ENCODE measurements around the gene FAM50B. TPM values are rescaled to one million over a fixed set of nuclear protein-coding genes. Genes with fewer than 3 reads are reported as not detected.

FAM50B gene
- total RNA-seq, 1 experiment from 2014 or later, result 3.3 TPM

DNA sequence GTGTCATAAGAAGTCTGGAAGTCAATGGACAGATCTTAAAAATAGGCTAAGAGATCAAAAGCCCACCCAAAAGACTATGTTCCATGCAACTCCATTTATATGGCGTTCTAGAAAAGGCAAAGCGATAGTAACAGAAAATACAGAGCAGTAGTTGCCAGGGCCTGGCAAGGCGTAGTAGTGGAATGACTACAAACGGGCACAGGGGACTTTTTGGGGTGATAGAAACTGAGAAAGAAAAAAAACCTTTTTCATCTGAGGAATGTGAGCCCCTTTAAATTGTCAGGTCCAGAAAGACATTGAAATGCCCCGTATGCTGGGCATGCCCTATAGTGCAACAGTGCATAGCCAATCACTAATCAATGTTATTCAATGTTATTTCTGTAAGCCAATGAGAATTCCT lies 47.2 kb upstream of the FAM50B start:
- H3K27ac ChIP-seq (ENCODE audit: insufficient read length, low read depth, low read length), result no peak overlapping the region
- no peak overlapping the region for H2AK5ac ChIP-seq (ENCODE audit: insufficient read length, low read length)
- H3K27ac Mint-ChIP-seq, result no peak overlapping the region

More for the DNA sequence above, 47.2 kb upstream of the FAM50B start:
- H2BK120ac ChIP-seq (ENCODE audit: low read depth, low read length, poor library complexity, severe bottlenecking), result no peak overlapping the region
- no CpG with 5 or more reads among the region's 5 CpGs for WGBS (ENCODE audit: extremely low coverage, insufficient read length, low lambda C conversion rate)
- TF ChIP-seq, protein P1, sequence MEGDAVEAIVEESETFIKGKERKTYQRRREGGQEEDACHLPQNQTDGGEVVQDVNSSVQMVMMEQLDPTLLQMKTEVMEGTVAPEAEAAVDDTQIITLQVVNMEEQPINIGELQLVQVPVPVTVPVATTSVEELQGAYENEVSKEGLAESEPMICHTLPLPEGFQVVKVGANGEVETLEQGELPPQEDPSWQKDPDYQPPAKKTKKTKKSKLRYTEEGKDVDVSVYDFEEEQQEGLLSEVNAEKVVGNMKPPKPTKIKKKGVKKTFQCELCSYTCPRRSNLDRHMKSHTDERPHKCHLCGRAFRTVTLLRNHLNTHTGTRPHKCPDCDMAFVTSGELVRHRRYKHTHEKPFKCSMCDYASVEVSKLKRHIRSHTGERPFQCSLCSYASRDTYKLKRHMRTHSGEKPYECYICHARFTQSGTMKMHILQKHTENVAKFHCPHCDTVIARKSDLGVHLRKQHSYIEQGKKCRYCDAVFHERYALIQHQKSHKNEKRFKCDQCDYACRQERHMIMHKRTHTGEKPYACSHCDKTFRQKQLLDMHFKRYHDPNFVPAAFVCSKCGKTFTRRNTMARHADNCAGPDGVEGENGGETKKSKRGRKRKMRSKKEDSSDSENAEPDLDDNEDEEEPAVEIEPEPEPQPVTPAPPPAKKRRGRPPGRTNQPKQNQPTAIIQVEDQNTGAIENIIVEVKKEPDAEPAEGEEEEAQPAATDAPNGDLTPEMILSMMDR (conservative IDR thresholded peaks at IDR 0.05), result no peak
- no peak overlapping the region for H4K8ac ChIP-seq (replicated peaks; ENCODE audit: insufficient read length, low read depth, low read length)
- no peak for DNase-seq
- H3K9ac ChIP-seq (ENCODE audit: extremely low read depth, insufficient read length, low read length), result no peak overlapping the region
- no peak overlapping the region for H2BK12ac ChIP-seq (ENCODE audit: insufficient read length, low read depth, low read length)
- H3K27me3 Mint-ChIP-seq (ENCODE audit: low read depth), result peaks cover 11% of the 10 kb centered on the region
- H3K18ac ChIP-seq (ENCODE audit: insufficient read length, low read depth, low read length), result no peak overlapping the region
- no peak overlapping the region for H3K4me2 ChIP-seq (ENCODE audit: insufficient read depth, insufficient read length, low read length)
- H2AFZ ChIP-seq (ENCODE audit: low read length), result no peak overlapping the region
- H4K20me1 ChIP-seq (ENCODE audit: control insufficient read depth, insufficient read depth, insufficient read length), result no peaks in the 10 kb centered on the region
- no peak overlapping the region for H3K4ac ChIP-seq (ENCODE audit: low read depth, low read length)
- H2BK20ac ChIP-seq (ENCODE audit: low read depth, low read length, poor library complexity, severe bottlenecking), result no peak overlapping the region
- no peaks in the 10 kb centered on the region for H3K36me3 Mint-ChIP-seq (ENCODE audit: insufficient read depth in 1 of 3, low read depth in 3 of 3)
- peaks cover 14 to 21% of the 10 kb centered on the region in 2 experiments for H3K4me1 Mint-ChIP-seq
- no peak overlapping the region for H3K14ac ChIP-seq (ENCODE audit: insufficient read depth, low read length)
- H3K9me3 ChIP-seq (ENCODE audit: control insufficient read depth, low read depth, low read length), result no peaks in the 10 kb centered on the region
- H3K79me2 ChIP-seq (ENCODE audit: insufficient read depth, low read length), result no peaks in the 10 kb centered on the region
- H3K4me1 ChIP-seq (ENCODE audit: insufficient read depth, low read length), result peaks cover 2% of the 10 kb centered on the region; the same call in 1 of the 2 replicates
- H3K9me3 Mint-ChIP-seq, result no peaks in the 10 kb centered on the region
- H3K23ac ChIP-seq (ENCODE audit: insufficient read length, low read depth, low read length), result no peak overlapping the region
- no peaks in the 10 kb centered on the region for H3K23me2 ChIP-seq (ENCODE audit: insufficient read length, low read depth, low read length, poor library complexity, severe bottlenecking)
- H2BK15ac ChIP-seq (ENCODE audit: low read depth, low read length), result no peak overlapping the region
- H3K56ac ChIP-seq (ENCODE audit: insufficient read length, low read depth, low read length), result no peak overlapping the region
- no peaks in the 10 kb centered on the region for H3K27me3 ChIP-seq (ENCODE audit: insufficient read depth, low read length)
- no peak overlapping the region for H3K4me3 Mint-ChIP-seq
- no peak overlapping the region for H4K5ac ChIP-seq (ENCODE audit: insufficient read length, low read depth, low read length)
- no peaks in the 10 kb centered on the region for H3K79me1 ChIP-seq (ENCODE audit: insufficient read depth, low read depth, low read length, poor library complexity, severe bottlenecking)
- H3T11ph ChIP-seq (ENCODE audit: low read length), result no peak overlapping the region
- H2BK5ac ChIP-seq (ENCODE audit: insufficient read length, low read length), result no peak overlapping the region
- H4K91ac ChIP-seq (ENCODE audit: insufficient read length, low read depth, low read length), result no peak overlapping the region
